Hippocampal formation (tissue), 2 donors: ENCODE results near the gene NEK8.
A peak's percentile ranks its signal among the peaks of the same experiment; 100 is the strongest.
"Not testable (repeated sequence)": the region's sequence is repeated elsewhere in the genome, so short reads cannot be mapped to it uniquely, and the experiment has no call there.

Experiments
- DNase-seq, 2 donors: peaks; one replicate each; lab custom pipeline; 2025; lab: John Stamatoyannopoulos, UW

The NEK8 gene

DNA sequence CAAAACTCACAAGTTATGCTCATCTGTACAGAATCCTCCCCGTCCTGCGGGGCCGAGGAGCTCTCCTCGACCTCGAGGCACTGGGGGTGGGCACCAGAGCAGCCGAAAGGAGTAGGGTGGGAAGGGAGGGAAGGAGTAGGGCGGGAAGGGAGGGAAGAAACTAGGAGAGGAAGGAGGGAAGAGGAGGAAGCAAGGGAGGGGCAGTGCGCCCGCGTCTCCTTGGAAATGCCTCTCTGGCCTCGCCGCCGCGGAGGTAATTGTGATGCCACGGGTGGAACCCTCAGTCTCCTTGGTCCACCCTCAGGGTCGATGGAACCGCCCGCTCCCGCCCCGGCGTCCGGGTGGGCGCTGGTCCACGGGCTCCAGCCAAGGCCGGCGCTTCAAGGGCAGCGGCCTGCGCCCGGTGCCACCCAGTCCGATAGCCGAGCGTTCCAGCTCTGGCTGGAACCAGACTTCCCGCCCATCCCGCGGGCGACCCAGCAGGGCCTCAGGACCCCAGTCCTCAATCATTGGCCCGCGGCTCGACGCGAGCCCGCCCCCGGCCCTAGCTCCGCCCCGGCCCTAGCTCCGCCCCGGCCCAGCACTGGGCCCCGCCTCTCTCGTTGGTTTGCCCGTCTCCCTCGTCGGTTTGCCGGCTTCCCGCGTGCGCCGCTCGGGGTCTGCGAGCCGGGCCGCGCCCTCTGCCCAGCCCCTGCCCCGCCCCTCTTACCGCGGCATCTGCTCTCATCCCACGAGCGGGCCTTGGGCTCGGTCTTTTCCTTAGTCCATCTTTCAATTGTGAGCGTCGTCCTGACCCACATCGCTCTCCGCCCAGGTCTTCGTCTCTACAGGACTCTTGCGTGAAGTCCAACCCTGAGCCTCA is 17.5 kb upstream of the NEK8 start:
- peak; percentile 75 to 82 for DNase-seq

- no peak for DNase-seq
Measured at GRCh38 chr17:28711723-28712031, 16.9 kb upstream of the NEK8 start, which contains the start of gene PROCA1. PROCA1 (minus strand) TSS chr17:28711888; CDS start chr17:28711660, 228 bp downstream.

GRCh38 chr17:28712032-28712704 is 16.4 kb upstream of the NEK8 start:
- no peak for DNase-seq

- no peak for DNase-seq
Measured at GRCh38 chr17:28712705-28713415, 15.7 kb upstream of the NEK8 start.

DNA sequence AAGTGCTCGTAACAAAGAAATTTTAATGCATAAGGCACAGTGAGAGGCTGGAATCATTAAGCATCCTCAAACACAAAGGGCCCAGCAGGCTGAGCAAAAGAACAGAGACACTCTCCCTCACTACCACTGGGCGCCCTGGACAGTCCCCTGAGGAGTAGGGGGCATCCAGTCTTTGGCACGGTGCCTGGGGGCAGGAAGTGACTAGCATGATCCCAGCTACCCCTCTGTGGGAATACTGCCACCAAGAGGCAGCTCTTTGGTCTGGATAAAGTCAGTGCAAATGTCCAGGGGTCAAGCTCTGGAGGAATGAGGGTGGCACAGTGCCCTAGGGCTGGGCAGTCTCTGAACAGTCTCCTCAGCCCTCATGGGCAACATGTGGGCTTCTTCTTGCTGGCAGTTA is 14.3 kb upstream of the NEK8 start:
- DNase-seq, result no peak

DNA sequence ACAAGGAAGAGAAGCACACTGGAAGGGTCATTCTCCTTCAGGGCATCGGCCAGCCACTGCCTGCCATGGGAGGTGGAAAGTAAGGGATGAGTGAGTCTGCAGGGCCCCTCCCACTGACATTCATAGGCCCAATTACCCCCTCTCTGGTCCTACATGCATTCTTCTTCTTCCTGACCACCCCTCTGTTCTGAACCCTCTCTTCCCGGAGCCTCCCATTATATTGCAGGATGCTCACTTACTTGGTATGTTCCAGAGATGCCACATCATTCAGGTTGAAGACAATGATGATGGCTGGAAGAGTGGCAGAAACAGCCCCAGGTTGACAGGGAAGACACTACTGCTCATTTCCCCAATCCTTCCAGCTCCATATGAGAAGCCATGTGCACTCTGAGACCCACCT is 13.4 kb upstream of the NEK8 start:
- no peak for DNase-seq

DNA sequence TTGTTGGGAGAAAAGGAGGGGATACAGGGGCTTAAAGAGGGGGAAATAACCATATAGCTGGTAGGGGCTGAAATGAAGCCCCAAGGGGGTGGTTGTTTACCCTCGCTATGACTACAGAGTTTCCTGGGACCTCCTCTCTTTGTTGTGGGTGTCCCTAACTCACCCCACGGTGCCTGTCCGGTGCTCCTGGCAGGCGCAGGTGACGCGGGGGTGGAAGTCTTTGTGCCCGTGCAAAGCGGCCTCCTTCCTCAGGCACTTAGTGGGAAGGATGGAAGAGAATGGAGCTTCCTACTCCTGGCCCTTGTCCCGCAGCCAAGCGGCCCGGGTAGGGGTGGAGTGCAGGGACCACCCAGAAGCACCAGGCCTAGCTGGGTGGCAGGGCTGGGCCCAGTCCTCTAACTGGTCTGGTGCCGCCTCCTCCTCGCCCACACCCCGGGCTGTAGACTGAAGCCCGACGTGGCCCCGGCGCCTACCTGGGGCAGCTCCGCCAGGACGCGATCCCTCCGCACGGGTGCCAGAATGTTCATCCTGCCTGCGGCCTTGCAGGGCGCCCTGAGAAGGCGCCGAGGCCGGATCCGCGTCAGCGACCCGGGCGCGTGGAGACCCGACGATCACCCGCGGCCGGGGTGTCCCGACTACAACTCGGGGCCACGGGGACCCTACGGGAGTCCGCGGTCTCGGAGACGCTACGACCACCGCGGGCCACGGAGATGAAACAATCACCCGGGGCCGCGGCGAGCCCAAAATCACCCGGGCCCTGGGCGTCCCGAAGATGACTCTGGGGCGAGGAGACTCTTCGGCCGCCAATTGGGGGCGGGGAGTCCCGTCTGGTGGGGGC is 11.6 kb upstream of the NEK8 start:
- DNase-seq, result no peak

GRCh38 chr17:28717578-28718332 is 10.8 kb upstream of the NEK8 start, which contains the start of gene RAB34:
RAB34 (minus strand) TSS chr17:28717868; CDS start chr17:28717266, 602 bp downstream.
- peak in 1 of 2 donors; percentile 27 for DNase-seq

GRCh38 chr17:28718333-28719020 is 10.1 kb upstream of the NEK8 start:
- no peak for DNase-seq

DNA sequence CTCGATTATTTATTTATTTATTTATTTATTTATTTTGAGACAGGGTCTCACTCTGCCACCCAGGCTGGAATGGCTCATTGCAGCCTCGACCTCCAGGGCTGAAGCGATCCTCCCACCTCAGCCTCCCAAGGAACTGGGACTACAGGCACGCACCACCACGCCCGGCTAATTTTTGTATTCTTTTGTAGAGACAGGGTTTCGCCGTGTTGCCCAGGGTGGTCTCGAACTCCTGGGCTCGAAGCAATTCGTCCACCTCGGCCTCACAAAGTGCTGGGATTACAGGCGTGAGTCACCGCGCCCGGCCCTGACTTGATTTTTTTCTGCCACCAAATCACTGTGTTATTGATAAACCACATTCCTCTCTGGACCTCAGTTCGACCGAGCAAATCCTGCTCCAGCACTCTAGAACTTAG is 9.6 kb upstream of the NEK8 start:
- DNase-seq, result no peak

DNA sequence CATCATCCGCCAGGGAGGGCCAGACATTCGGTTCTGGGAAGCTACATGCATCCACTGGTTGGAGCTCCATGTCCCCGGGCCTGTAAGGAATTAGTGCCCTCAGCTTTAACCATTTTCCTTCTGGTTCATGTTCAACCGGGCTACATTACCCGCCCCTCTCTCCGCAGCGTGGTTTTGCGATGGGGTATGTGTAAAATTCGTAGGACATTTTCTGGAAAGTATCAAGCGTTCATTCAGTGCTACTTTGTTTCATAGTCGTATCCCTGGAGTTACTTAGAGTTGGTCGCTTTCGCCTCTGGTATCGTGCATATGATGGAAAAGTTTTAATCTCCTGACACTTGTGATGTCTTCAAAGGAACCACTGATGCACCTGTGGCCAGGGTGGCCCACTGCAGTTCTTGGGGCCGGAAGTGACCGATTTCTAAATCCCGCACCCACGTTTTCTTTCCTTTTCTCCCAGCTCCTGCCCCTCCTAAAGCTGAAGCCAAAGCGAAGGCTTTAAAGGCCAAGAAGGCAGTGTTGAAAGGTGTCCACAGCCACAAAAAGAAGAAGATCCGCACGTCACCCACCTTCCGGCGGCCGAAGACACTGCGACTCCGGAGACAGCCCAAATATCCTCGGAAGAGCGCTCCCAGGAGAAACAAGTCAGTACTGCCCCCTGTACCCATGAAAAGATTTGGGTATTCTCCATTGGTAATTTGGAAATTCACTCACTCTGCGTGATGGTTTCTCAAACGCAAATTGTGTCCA is 8.2 kb upstream of the NEK8 start:
- DNase-seq, result no peak

DNA sequence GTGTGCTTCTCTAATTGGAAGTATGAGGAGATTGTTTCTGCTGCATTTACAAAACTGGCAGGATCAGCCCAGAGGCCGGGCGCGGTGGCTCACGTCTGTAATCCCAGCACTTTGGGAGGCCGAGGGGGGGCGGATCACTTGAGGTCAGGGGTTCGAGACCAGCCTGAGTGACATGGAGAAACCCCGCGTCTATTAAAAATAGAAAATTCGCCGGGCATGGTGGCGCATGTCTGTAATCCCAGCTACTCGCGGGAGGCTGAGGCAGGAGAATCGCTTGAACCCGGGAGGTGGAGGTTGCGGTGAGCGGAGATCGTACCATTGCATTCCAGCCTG is 7.6 kb upstream of the NEK8 start:
- not testable (repeated sequence) for DNase-seq

GRCh38 chr17:28722417-28723158 is 6.0 kb upstream of the NEK8 start:
- no peak for DNase-seq

DNA sequence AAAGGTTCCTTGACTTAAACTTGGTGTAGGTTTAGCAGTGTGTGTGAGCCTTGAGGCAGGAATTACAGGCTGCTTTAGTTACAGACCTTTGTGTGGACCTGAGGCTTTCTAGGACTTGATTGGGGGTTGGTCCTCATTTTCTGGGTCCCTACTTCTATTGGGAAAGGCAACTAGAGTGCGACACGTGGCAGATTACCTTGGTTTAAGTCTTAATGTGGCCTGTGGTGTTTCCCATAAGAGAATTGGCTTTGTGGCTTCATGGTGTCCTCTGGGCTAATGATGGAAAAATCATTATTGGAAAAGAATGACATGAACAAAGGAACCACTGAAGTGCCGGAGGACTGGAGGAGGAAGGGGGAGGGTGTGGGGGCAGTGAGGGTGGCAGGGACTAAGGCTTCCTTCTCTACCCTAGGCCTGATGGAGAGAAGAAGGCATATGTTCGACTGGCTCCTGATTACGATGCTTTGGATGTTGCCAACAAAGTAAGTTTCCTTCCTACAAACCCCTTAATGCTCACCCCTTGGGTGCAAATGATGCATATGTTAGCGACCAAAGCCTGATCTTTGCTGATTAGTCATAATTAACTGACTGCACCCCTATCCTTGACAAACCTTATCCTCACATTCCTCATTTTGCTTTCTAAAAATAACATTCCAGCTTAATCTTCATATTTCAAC is 5.3 kb upstream of the NEK8 start:
- DNase-seq, result no peak

- DNase-seq, result not testable (repeated sequence)
Measured at GRCh38 chr17:28723836-28724499, 4.6 kb upstream of the NEK8 start.

DNA sequence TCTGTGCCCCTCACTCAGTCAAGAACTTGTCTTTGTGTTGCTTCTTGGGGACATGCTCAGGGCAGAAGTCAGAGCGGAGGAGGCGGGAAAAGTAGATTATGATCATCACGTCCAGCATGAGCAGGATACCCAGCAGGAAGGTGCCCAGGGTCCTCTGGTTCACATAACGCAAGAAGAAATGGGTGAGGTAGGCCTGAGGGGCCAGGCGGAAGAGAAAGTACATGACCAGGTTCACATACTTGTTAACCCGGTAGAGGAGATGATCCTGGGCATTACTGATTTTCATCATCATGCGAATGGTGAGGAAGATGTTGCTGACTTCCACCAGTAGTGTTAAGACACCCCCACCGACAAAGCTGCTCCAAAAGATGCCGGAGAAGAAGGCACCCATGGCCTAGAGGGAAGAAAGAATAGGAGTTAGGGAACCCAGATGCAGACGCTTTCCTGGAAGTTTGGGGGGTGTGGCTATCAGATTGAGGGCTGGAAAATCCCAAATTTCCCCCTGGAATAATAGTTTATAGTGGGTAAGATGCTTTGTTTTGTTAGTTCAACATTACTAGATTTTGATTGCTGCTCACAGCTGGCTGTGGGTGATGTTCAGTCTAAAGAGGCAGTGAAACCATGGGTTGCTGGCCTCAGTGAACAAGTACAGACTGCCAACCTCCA is 4.0 kb upstream of the NEK8 start:
- DNase-seq, result no peak

- peak in 1 of 2 donors; percentile 10 for DNase-seq
Measured at GRCh38 chr17:28725166-28725659, 3.4 kb upstream of the NEK8 start.
